Tibial nerve (tissue), 4 donors: ENCODE measurements around the gene CCDC175. TPM values are rescaled to one million over a fixed set of nuclear protein-coding genes. Genes with fewer than 3 reads are reported as not detected.

Experiments used
- DNase-seq, 2 donors: peaks; one replicate each; pipeline ENCODE4 v3.0.0-alpha.2; 2019; ENCODE audit warnings: low spot score in 2 of 2
- H3K27ac ChIP-seq, 4 donors: fragments of 200-600 bp; sonication (generic) in 3 of 4; one replicate each; pipeline ENCODE4 v1.5.1; 2017 to 2019; ENCODE audit warnings: mild to moderate bottlenecking in 1 of 4
- H3K27me3 ChIP-seq, 2 donors: fragments of 200-600 bp; sonication (generic) in 1 of 2; one replicate each; pipeline versions ENCODE4 v1.5.1 to v1.6.0; 2017 to 2019
- H3K36me3 ChIP-seq, 3 donors: fragments of 200-600 bp; sonication (generic); one replicate each; pipeline ENCODE4 v1.5.1; 2018 to 2019
- H3K4me1 ChIP-seq, 4 donors: fragments of 200-600 bp; sonication (generic) in 3 of 4; one replicate each; pipeline ENCODE4 v1.5.1; 2017 to 2019
- H3K4me3 ChIP-seq, 4 donors: fragments of 200-600 bp; sonication (generic) in 3 of 4; one replicate each; pipeline ENCODE4 v1.5.1; 2017 to 2019; ENCODE audit warnings: mild to moderate bottlenecking in 1 of 4, moderate library complexity in 1 of 4
- H3K9me3 ChIP-seq, 4 donors: fragments of 200-600 bp; sonication (generic) in 3 of 4; one replicate each; pipeline ENCODE4 v1.5.1; 2017 to 2019
- CTCF ChIP-seq, 5 experiments: fragments of 200-600 bp in 3 of 5; fragments of 450-650 bp in 2 of 5; sonication (generic) in 3 of 5; IDR thresholded peaks; one replicate each; pipeline ENCODE4 v1.5.1; 2016 to 2019; ENCODE audit warnings: antibody characterized with exemption in 5 of 5, mild to moderate bottlenecking in 3 of 5, moderate library complexity in 2 of 5
- EP300 ChIP-seq, 2 donors: sonication (generic); formaldehyde crosslinking; IDR thresholded peaks; one replicate each; pipeline ENCODE4 v1.6.1; 2017; ENCODE audit warnings: antibody characterized with exemption in 2 of 2, mild to moderate bottlenecking in 1 of 2
- POLR2A ChIP-seq, 2 donors: fragments of 450-650 bp; IDR thresholded peaks; one replicate each; pipeline ENCODE4 v1.6.1; 2017; ENCODE audit warnings: antibody characterized with exemption in 2 of 2, mild to moderate bottlenecking in 2 of 2, moderate library complexity in 2 of 2
- WGBS, 2 donors: methylation state at CpG; one replicate each; pipeline ENCODE4 v1.1.5; 2018; 5-methylcytosine and 5-hydroxymethylcytosine counted together
- total RNA-seq, 4 donors: library from RNA; depleted of rRNA; stranded (reverse); fragments of >200 nt; gene quantifications; one replicate each; pipeline ENCODE4 v1.1.0, GENCODE V29; 2016

CCDC175 gene
- total RNA-seq, 4 donors from 2014 or later: not detected

- no peak for DNase-seq
- Histone ChIP-seq H3K4me3 (no peak overlapping the region), H3K9me3 (no peaks in the 10 kb centered on the region), H3K27ac (no peak overlapping the region), H3K4me1 (no peaks in the 10 kb centered on the region), H3K27me3 (no peaks in the 10 kb centered on the region), H3K36me3 (no peaks in the 10 kb centered on the region)
- WGBS, 2 donors: 91% methylated on average over 2 of the region's 2 CpGs
- TF ChIP-seq POLR2A (IDR thresholded peaks at IDR 0.05): no peak
These were observed 23.8 kb upstream of the CCDC175 start for GRCh38 chr14:59600211-59600945.

GRCh38 chr14:59595071-59595470, 18.5 kb upstream of the CCDC175 start:
- H3K4me1 ChIP-seq: no peaks in the 10 kb centered on the region
- no peaks in the 10 kb centered on the region for H3K27me3 ChIP-seq
- WGBS, 2 donors: 86 to 88% methylated on average over 6 of the region's 6 CpGs
- no peak overlapping the region for H3K4me3 ChIP-seq
- H3K27ac ChIP-seq: no peak overlapping the region
- H3K9me3 ChIP-seq: peaks cover 0 to 5% (median 0%) of the 10 kb centered on the region in 4 donors
- no peaks in the 10 kb centered on the region for H3K36me3 ChIP-seq
- no peak for TF ChIP-seq POLR2A (IDR thresholded peaks at IDR 0.05)
- no peak for TF ChIP-seq EP300 (IDR thresholded peaks at IDR 0.05)
- TF ChIP-seq CTCF (IDR thresholded peaks at IDR 0.05): no peak
- no peak for DNase-seq

GRCh38 chr14:59591641-59592370, 15.2 kb upstream of the CCDC175 start:
- no peak for DNase-seq
- WGBS, 2 donors: 84 to 89% methylated on average over 5 of the region's 5 CpGs
- no peaks in the 10 kb centered on the region for H3K27me3 ChIP-seq
- TF ChIP-seq POLR2A (IDR thresholded peaks at IDR 0.05): no peak
- TF ChIP-seq EP300 (IDR thresholded peaks at IDR 0.05): no peak
- TF ChIP-seq CTCF (IDR thresholded peaks at IDR 0.05): no peak
- peaks cover 0 to 5% (median 0%) of the 10 kb centered on the region in 4 donors for H3K9me3 ChIP-seq
- no peaks in the 10 kb centered on the region for H3K4me1 ChIP-seq
- no peak overlapping the region for H3K4me3 ChIP-seq
- H3K36me3 ChIP-seq: no peaks in the 10 kb centered on the region
- H3K27ac ChIP-seq: no peak overlapping the region

GRCh38 chr14:59588101-59588500, 11.5 kb upstream of the CCDC175 start:
- H3K27ac ChIP-seq: no peak overlapping the region
- H3K27me3 ChIP-seq: no peaks in the 10 kb centered on the region
- H3K4me3 ChIP-seq: no peak overlapping the region
- TF ChIP-seq POLR2A (IDR thresholded peaks at IDR 0.05) (no peak), EP300 (IDR thresholded peaks at IDR 0.05) (no peak), CTCF (IDR thresholded peaks at IDR 0.05) (no peak)
- no peak for DNase-seq
- 78 to 80% methylated on average over 3 of the region's 3 CpGs for WGBS, 2 donors
- H3K36me3 ChIP-seq: no peaks in the 10 kb centered on the region
- peaks cover 0 to 5% (median 0%) of the 10 kb centered on the region in 4 donors for H3K9me3 ChIP-seq
- no peaks in the 10 kb centered on the region for H3K4me1 ChIP-seq

- Histone ChIP-seq H3K4me1 (no peaks in the 10 kb centered on the region), H3K36me3 (no peaks in the 10 kb centered on the region), H3K4me3 (peak overlapping the region in 1 of 4 donors; percentile 2), H3K27ac (no peak overlapping the region), H3K9me3 (no peaks in the 10 kb centered on the region), H3K27me3 (no peaks in the 10 kb centered on the region)
- TF ChIP-seq EP300 (IDR thresholded peaks at IDR 0.05): no peak
- TF ChIP-seq POLR2A (IDR thresholded peaks at IDR 0.05): no peak
- no peak for TF ChIP-seq CTCF (IDR thresholded peaks at IDR 0.05)
- no peak for DNase-seq
- 63 to 65% methylated on average over 10 of the region's 10 CpGs for WGBS, 2 donors
These were observed 9.4 kb upstream of the CCDC175 start for GRCh38 chr14:59585891-59586554.
